ENCODE data around the gene KIF5A. TPM values are rescaled to one million over a fixed set of nuclear protein-coding genes. Genes with fewer than 3 reads are reported as not detected.
"Not testable (repeated sequence)": the region's sequence is repeated elsewhere in the genome, so short reads cannot be mapped to it uniquely, and the experiment has no call there.

The KIF5A gene
- total and polyA plus RNA-seq, 3 experiments from 2014 or later, result 0.12 to 2.1 (median 1.8) TPM

GRCh38 chr12:57512665-57513064 lies 37.2 kb upstream of the KIF5A start:
- CTCF ChIA-PET, result no interaction called here
- Histone ChIP-seq H3K27ac (ENCODE audit: low read depth, low read length) (no peak overlapping the region), H3K4me3 (ENCODE audit: low read length) (no peak overlapping the region), H3K9me3 (ENCODE audit: low read length) (no peaks in the 10 kb centered on the region), H3K36me3 (ENCODE audit: insufficient read depth, low read length) (peaks cover 54% of the 10 kb centered on the region), H3K4me1 (ENCODE audit: insufficient read depth, low read length) (no peaks in the 10 kb centered on the region), H3K27me3 (ENCODE audit: insufficient read depth, low read length, poor library complexity, severe bottlenecking) (no peaks in the 10 kb centered on the region)
- H3K27ac Mint-ChIP-seq, result peak overlapping the region in 7 of 8 donors; percentile 47 to 93 (median 69)
- H3K36me3 Mint-ChIP-seq, result peaks cover 8 to 81% (median 21%) of the 10 kb centered on the region in 3 donors
- H3K27me3 Mint-ChIP-seq, result no peaks in the 10 kb centered on the region
- POLR2A ChIA-PET, result no interaction called here
- DNase-seq, result no peak
- H3K9me3 Mint-ChIP-seq, result no peaks in the 10 kb centered on the region
- H3K4me3 Mint-ChIP-seq, result no peak overlapping the region
- peaks cover 2 to 9% (median 5%) of the 10 kb centered on the region in 3 donors for H3K4me1 Mint-ChIP-seq

- no peak overlapping the region for H3K4me3 ChIP-seq (ENCODE audit: low read length)
- Mint-ChIP-seq H3K9me3 (no peaks in the 10 kb centered on the region), H3K4me3 (no peak overlapping the region), H3K27ac (peak overlapping the region in 4 of 8 donors; percentile 33 to 80 (median 57)), H3K36me3 (peaks cover 8 to 84% (median 21%) of the 10 kb centered on the region in 3 donors), H3K27me3 (no peaks in the 10 kb centered on the region), H3K4me1 (peaks cover 5 to 14% (median 9%) of the 10 kb centered on the region in 3 donors)
- ChIA-PET CTCF (interaction anchor here (1.3 to 1.5 kb wide), 2 partner anchors 54 to 60 kb away, joined by 3 read pairs; partner anchors contain the start of gene GLI1), POLR2A (no interaction called here)
- H3K9me3 ChIP-seq (ENCODE audit: low read length), result no peaks in the 10 kb centered on the region
- no peaks in the 10 kb centered on the region for H3K27me3 ChIP-seq (ENCODE audit: insufficient read depth, low read length, poor library complexity, severe bottlenecking)
- peaks cover 4% of the 10 kb centered on the region for H3K4me1 ChIP-seq (ENCODE audit: insufficient read depth, low read length)
- peaks cover 54% of the 10 kb centered on the region for H3K36me3 ChIP-seq (ENCODE audit: insufficient read depth, low read length)
- H3K27ac ChIP-seq (ENCODE audit: low read depth, low read length), result no peak overlapping the region
- DNase-seq, result no peak
Measured at GRCh38 chr12:57513266-57513665, 36.6 kb upstream of the KIF5A start.

GRCh38 chr12:57513677-57514076 lies 36.2 kb upstream of the KIF5A start:
- H3K9me3 Mint-ChIP-seq; H3K27me3 Mint-ChIP-seq; H3K4me1 ChIP-seq (ENCODE audit: insufficient read depth, low read length); H3K9me3 ChIP-seq (ENCODE audit: low read length); H3K27ac ChIP-seq (ENCODE audit: low read depth, low read length); H3K27me3 ChIP-seq (ENCODE audit: insufficient read depth, low read length, poor library complexity, severe bottlenecking); H3K4me3 Mint-ChIP-seq; POLR2A ChIA-PET; DNase-seq; H3K4me3 ChIP-seq (ENCODE audit: low read length): not testable (repeated sequence)
- H3K36me3 Mint-ChIP-seq, result peaks cover 8 to 84% (median 23%) of the 10 kb centered on the region in 3 donors
- peaks cover 10 to 18% (median 13%) of the 10 kb centered on the region in 3 donors for H3K4me1 Mint-ChIP-seq
- peaks cover 54% of the 10 kb centered on the region for H3K36me3 ChIP-seq (ENCODE audit: insufficient read depth, low read length)
- peak overlapping the region in 1 of 8 donors; percentile 58 for H3K27ac Mint-ChIP-seq
- CTCF ChIA-PET, result interaction anchor here (1.3 to 1.5 kb wide), 2 partner anchors 55 to 61 kb away, joined by 3 read pairs; partner anchors contain the start of gene GLI1

GRCh38 chr12:57514246-57514645 lies 35.6 kb upstream of the KIF5A start:
- H3K4me1 ChIP-seq (ENCODE audit: insufficient read depth, low read length), result peaks cover 14% of the 10 kb centered on the region
- DNase-seq; H3K27ac Mint-ChIP-seq; POLR2A ChIA-PET; H3K4me3 ChIP-seq (ENCODE audit: low read length); H3K9me3 ChIP-seq (ENCODE audit: low read length); H3K27me3 Mint-ChIP-seq; H3K27ac ChIP-seq (ENCODE audit: low read depth, low read length); H3K27me3 ChIP-seq (ENCODE audit: insufficient read depth, low read length, poor library complexity, severe bottlenecking); H3K9me3 Mint-ChIP-seq: not testable (repeated sequence)
- H3K36me3 ChIP-seq (ENCODE audit: insufficient read depth, low read length), result peaks cover 54% of the 10 kb centered on the region
- peaks cover 8 to 83% (median 24%) of the 10 kb centered on the region in 3 donors for H3K36me3 Mint-ChIP-seq
- H3K4me3 Mint-ChIP-seq, result peak overlapping the region in 1 of 7 donors; percentile 66
- peaks cover 15 to 23% (median 19%) of the 10 kb centered on the region in 3 donors for H3K4me1 Mint-ChIP-seq
- CTCF ChIA-PET, result interaction anchor here (0.7 to 1.5 kb wide), 5 partner anchors 25 to 66 kb away, joined by 3 to 4 read pairs (median 3); partner anchors contain the start of gene GLI1

GRCh38 chr12:57514720-57515407 lies 35.0 kb upstream of the KIF5A start:
- Histone ChIP-seq H3K27me3 (ENCODE audit: insufficient read depth, low read length, poor library complexity, severe bottlenecking) (no peaks in the 10 kb centered on the region), H3K36me3 (ENCODE audit: insufficient read depth, low read length) (peaks cover 54% of the 10 kb centered on the region), H3K27ac (ENCODE audit: low read depth, low read length) (no peak overlapping the region), H3K9me3 (ENCODE audit: low read length) (no peaks in the 10 kb centered on the region), H3K4me3 (ENCODE audit: low read length) (no peak overlapping the region), H3K4me1 (ENCODE audit: insufficient read depth, low read length) (peaks cover 18% of the 10 kb centered on the region)
- Mint-ChIP-seq H3K4me3 (no peak overlapping the region), H3K36me3 (peaks cover 8 to 81% (median 25%) of the 10 kb centered on the region in 3 donors), H3K9me3 (no peaks in the 10 kb centered on the region), H3K4me1 (peaks cover 19 to 27% (median 25%) of the 10 kb centered on the region in 3 donors), H3K27ac (peak overlapping the region in 1 of 8 donors; percentile 93), H3K27me3 (no peaks in the 10 kb centered on the region)
- no peak for DNase-seq
- ChIA-PET CTCF (interaction anchor here (0.7 to 1.5 kb wide), 5 partner anchors 24 to 66 kb away, joined by 3 to 4 read pairs (median 3); partner anchors contain the start of gene GLI1), POLR2A (interaction anchor here (0.5 to 1.0 kb wide), 2 partner anchors 35 to 301 kb away, joined by 6 to 7 read pairs; partner anchors contain the start of gene ARHGAP9)

GRCh38 chr12:57515408-57515933 lies 34.4 kb upstream of the KIF5A start:
- peaks cover 18% of the 10 kb centered on the region for H3K4me1 ChIP-seq (ENCODE audit: insufficient read depth, low read length)
- ChIA-PET CTCF (interaction anchor here (1.3 kb wide), 1 partner anchor 39 kb away, joined by 4 read pairs; no protein-coding TSS in a partner anchor), POLR2A (interaction anchor here (0.5 to 1.0 kb wide), 2 partner anchors 36 to 302 kb away, joined by 6 to 7 read pairs; partner anchors contain the start of gene ARHGAP9)
- Mint-ChIP-seq H3K9me3 (no peaks in the 10 kb centered on the region), H3K4me1 (peaks cover 22 to 29% (median 27%) of the 10 kb centered on the region in 3 donors), H3K36me3 (peaks cover 8 to 83% (median 25%) of the 10 kb centered on the region in 3 donors), H3K4me3 (peak overlapping the region in 1 of 7 donors; percentile 46), H3K27ac (peak overlapping the region in 5 of 8 donors; percentile 11 to 93 (median 35)), H3K27me3 (no peaks in the 10 kb centered on the region)
- H3K27ac ChIP-seq (ENCODE audit: low read depth, low read length), result no peak overlapping the region
- no peaks in the 10 kb centered on the region for H3K27me3 ChIP-seq (ENCODE audit: insufficient read depth, low read length, poor library complexity, severe bottlenecking)
- no peaks in the 10 kb centered on the region for H3K9me3 ChIP-seq (ENCODE audit: low read length)
- H3K36me3 ChIP-seq (ENCODE audit: insufficient read depth, low read length), result peaks cover 54% of the 10 kb centered on the region
- H3K4me3 ChIP-seq (ENCODE audit: low read length), result no peak overlapping the region
- DNase-seq, result no peak

GRCh38 chr12:57515934-57516541 lies 33.8 kb upstream of the KIF5A start:
- Histone ChIP-seq H3K27ac (ENCODE audit: low read depth, low read length) (no peak overlapping the region), H3K27me3 (ENCODE audit: insufficient read depth, low read length, poor library complexity, severe bottlenecking) (no peaks in the 10 kb centered on the region), H3K4me3 (ENCODE audit: low read length) (no peak overlapping the region), H3K4me1 (ENCODE audit: insufficient read depth, low read length) (peaks cover 21% of the 10 kb centered on the region), H3K36me3 (ENCODE audit: insufficient read depth, low read length) (peaks cover 54% of the 10 kb centered on the region), H3K9me3 (ENCODE audit: low read length) (no peaks in the 10 kb centered on the region)
- Mint-ChIP-seq H3K4me1 (peaks cover 24 to 35% (median 29%) of the 10 kb centered on the region in 3 donors), H3K27me3 (no peaks in the 10 kb centered on the region), H3K36me3 (peaks cover 8 to 83% (median 25%) of the 10 kb centered on the region in 3 donors), H3K27ac (peak overlapping the region; percentile 10 to 93 (median 30)), H3K9me3 (no peaks in the 10 kb centered on the region), H3K4me3 (peak overlapping the region in 1 of 7 donors; percentile 46)
- ChIA-PET CTCF (no interaction called here), POLR2A (interaction anchor here (0.5 to 1.0 kb wide), 2 partner anchors 26 to 1035 kb away, joined by 3 to 5 read pairs; no protein-coding TSS in a partner anchor)
- no peak for DNase-seq

Data from CD8-positive, alpha-beta memory T cell (primary cell).